K562 (cell line): ENCODE data around the gene NR6A1. TPM values are rescaled to one million over a fixed set of nuclear protein-coding genes. Genes with fewer than 3 reads are reported as not detected.

ENCODE experiments used
- BCL6 ChIP-seq: fragments of 250-450 bp; sonication (Bioruptor Pico); IDR thresholded peaks from 2 replicates; pipeline ENCODE4 v1.4.0; 2020
- BCLAF1 ChIP-seq, 2 experiments: fragments of 450-650 bp in 1 of 2; IDR thresholded peaks; 2 replicates each; pipeline ENCODE4 v1.6.1; 2011 to 2017; ENCODE audit warnings: low read depth in 2 of 2, antibody characterized with exemption in 1 of 2, borderline replicate concordance in 1 of 2, low read length in 1 of 2, mild to moderate bottlenecking in 1 of 2, mixed read lengths in 1 of 2; ENCODE audit not compliant: control insufficient read depth in 1 of 2
- GTF2A2 ChIP-seq: IDR thresholded peaks from 2 replicates; pipeline ENCODE4 v1.6.1; 2016; ENCODE audit warnings: mild to moderate bottlenecking, missing genetic modification characterization, missing compliant biosample characterization
- GTF2F1 ChIP-seq: IDR thresholded peaks from 2 replicates; pipeline ENCODE4 v1.6.1; 2011; ENCODE audit warnings: low read depth, low read length, improper control_type of control experiment
- HDAC2 ChIP-seq: fragments of 450-650 bp; IDR thresholded peaks from 2 replicates; pipeline ENCODE4 v1.6.1; 2016; ENCODE audit warnings: mild to moderate bottlenecking
- KLF6 ChIP-seq: fragments of 250-450 bp; sonication (Bioruptor Pico); IDR thresholded peaks from 2 replicates; pipeline ENCODE4 v1.4.0; 2020; ENCODE audit warnings: mild to moderate bottlenecking, moderate library complexity, borderline replicate concordance
- MCM3 ChIP-seq: fragments of 450-650 bp; IDR thresholded peaks from 2 replicates; pipeline ENCODE4 v1.6.1; 2016
- NR1H2 ChIP-seq: sonication (generic); formaldehyde crosslinking; IDR thresholded peaks from 2 replicates; pipeline ENCODE4 v1.4.0; 2020; ENCODE audit warnings: mild to moderate bottlenecking, missing genetic modification reagents
- PHB ChIP-seq: fragments of 250-450 bp; sonication (Bioruptor Pico); IDR thresholded peaks from 2 replicates; pipeline ENCODE4 v1.5.0; 2021
- RAD21 ChIP-seq, 2 experiments: fragments of 250-450 bp in 1 of 2; fragments of 450-650 bp in 1 of 2; sonication (Bioruptor Pico) in 1 of 2; formaldehyde crosslinking in 1 of 2; IDR thresholded peaks in 1 of 2; conservative IDR thresholded peaks in 1 of 2; 2 replicates each; pipeline versions ENCODE4 v1.4.0 to v1.8.0; 2020 to 2022; ENCODE audit warnings: mild to moderate bottlenecking in 2 of 2, moderate library complexity in 1 of 2
- ZNF224 ChIP-seq: sonication (generic); formaldehyde crosslinking; IDR thresholded peaks from 2 replicates; pipeline ENCODE4 v1.8.0; 2022; ENCODE audit warnings: mild to moderate bottlenecking, missing genetic modification reagents
- ZNF24 ChIP-seq: fragments of 450-650 bp; IDR thresholded peaks from 2 replicates; pipeline ENCODE4 v1.6.1; 2016
- ZNF449 ChIP-seq: fragments of 250-450 bp; sonication (Bioruptor Pico); IDR thresholded peaks from 2 replicates; pipeline ENCODE4 v1.8.0; 2022; ENCODE audit warnings: moderate library complexity, mild to moderate bottlenecking, inconsistent platforms
- ZNF592 ChIP-seq: fragments of 450-650 bp; IDR thresholded peaks from 2 replicates; pipeline ENCODE4 v1.6.1; 2017; ENCODE audit warnings: antibody characterized with exemption, mild to moderate bottlenecking
- ZNF717 ChIP-seq: fragments of 250-450 bp; sonication (Bioruptor Pico); IDR thresholded peaks from 2 replicates; pipeline ENCODE4 v1.5.0; 2021
- ZNF740 ChIP-seq, 3 experiments: fragments of 200-800 bp in 1 of 3; sonication (Bioruptor generic) in 1 of 3; sonication (generic) in 1 of 3; formaldehyde crosslinking in 1 of 3; IDR thresholded peaks; 2 replicates each; pipeline versions ENCODE4 v1.6.1 to v1.8.0; 2016 to 2022; ENCODE audit warnings: mild to moderate bottlenecking in 2 of 3, missing compliant biosample characterization in 2 of 3, missing genetic modification characterization in 2 of 3, missing genetic modification reagents in 1 of 3
- ZNF780A ChIP-seq: fragments of 250-450 bp; sonication (Bioruptor Pico); IDR thresholded peaks from 2 replicates; pipeline ENCODE4 v1.5.0; 2021; ENCODE audit warnings: mild to moderate bottlenecking
- polyA plus RNA-seq, 8 experiments: library from polyadenylated mRNA; depleted of rRNA in 4 of 8; stranded (reverse) in 5 of 8; unstranded in 3 of 8; fragments of >200 nt; fragmentation: Nextera tagmentation in 2 of 8; fragmentation: Illumina TruSeq in 1 of 8; extraction: Ambion mirVana in 2 of 8; extraction: Trizol in 1 of 8; gene quantifications; 2 replicates each; pipeline versions ENCODE4 v1.2.1 to v1.2.3, GENCODE V29; 2011 to 2014; ENCODE audit warnings: inconsistent platforms in 1 of 8, missing spikeins in 1 of 8
- total RNA-seq, 7 experiments: library from RNA; depleted of rRNA in 6 of 7; stranded (reverse); fragments of >200 nt in 6 of 7; fragmentation: Illumina TruSeq in 2 of 7; extraction: Trizol in 2 of 7; gene quantifications; 2 replicates each; pipeline versions ENCODE4 v1.2.1 to v1.2.3, GENCODE V29; 2011 to 2021; ENCODE audit warnings: low replicate concordance in 1 of 7

Gene NR6A1
- total and polyA plus RNA-seq, 9 of the 15 experiments (the other 6 are each of a cell fraction or from before 2014, with no cell fraction given) = 9.7 to 55.4 (median 28.3) TPM

GRCh38 chr9:124771867-124772679 lies 962 bp upstream of the NR6A1 start (continued):
- TF ChIP-seq ZNF592 (no peak), GTF2F1 (no peak), PHB (no peak), ZNF740 (CRISPR knock-in tag; IDR thresholded peaks at IDR 0.05) (no peak), ZNF740 (tag; IDR thresholded peaks at IDR 0.05) (no peak), ZNF224 (CRISPR knock-in tag) (no peak), NR1H2 (0 out of 2 replicates have a peak, but pooled peaks have one; percentile 38), ZNF449 (CRISPR knock-in tag) (no peak), ZNF780A (CRISPR knock-in tag) (no peak), MCM3 (no peak), RAD21 (CRISPR knock-in tag; conservative IDR thresholded peaks at IDR 0.05 in 1 of 2, IDR thresholded peaks at IDR 0.05 in 1 of 2) (peak; percentile 90 to 92), BCL6 (CRISPR knock-in tag) (no peak), HDAC2 (peak; percentile 99), ZNF24 (no peak; the same call in 1 of the 2 replicates), GTF2A2 (tag) (0 out of 2 replicates have a peak, but pooled peaks have one; percentile 46), ZNF717 (CRISPR knock-in tag) (no peak), BCLAF1 (IDR thresholded peaks at IDR 0.05; ENCODE audit: borderline replicate concordance in 1 of 2, control insufficient read depth in 1 of 2, low read depth in 2 of 2, low read length in 1 of 2) (no peak), KLF6 (CRISPR knock-in tag) (0 out of 2 replicates have a peak, but pooled peaks have one; percentile 37)
